ENCODE results near the gene CHID1. TPM values are rescaled to one million over a fixed set of nuclear protein-coding genes. Genes with fewer than 3 reads are reported as not detected.

The CHID1 gene
- total RNA-seq, 1 donor from 2014 or later: 46.8 TPM

DNA sequence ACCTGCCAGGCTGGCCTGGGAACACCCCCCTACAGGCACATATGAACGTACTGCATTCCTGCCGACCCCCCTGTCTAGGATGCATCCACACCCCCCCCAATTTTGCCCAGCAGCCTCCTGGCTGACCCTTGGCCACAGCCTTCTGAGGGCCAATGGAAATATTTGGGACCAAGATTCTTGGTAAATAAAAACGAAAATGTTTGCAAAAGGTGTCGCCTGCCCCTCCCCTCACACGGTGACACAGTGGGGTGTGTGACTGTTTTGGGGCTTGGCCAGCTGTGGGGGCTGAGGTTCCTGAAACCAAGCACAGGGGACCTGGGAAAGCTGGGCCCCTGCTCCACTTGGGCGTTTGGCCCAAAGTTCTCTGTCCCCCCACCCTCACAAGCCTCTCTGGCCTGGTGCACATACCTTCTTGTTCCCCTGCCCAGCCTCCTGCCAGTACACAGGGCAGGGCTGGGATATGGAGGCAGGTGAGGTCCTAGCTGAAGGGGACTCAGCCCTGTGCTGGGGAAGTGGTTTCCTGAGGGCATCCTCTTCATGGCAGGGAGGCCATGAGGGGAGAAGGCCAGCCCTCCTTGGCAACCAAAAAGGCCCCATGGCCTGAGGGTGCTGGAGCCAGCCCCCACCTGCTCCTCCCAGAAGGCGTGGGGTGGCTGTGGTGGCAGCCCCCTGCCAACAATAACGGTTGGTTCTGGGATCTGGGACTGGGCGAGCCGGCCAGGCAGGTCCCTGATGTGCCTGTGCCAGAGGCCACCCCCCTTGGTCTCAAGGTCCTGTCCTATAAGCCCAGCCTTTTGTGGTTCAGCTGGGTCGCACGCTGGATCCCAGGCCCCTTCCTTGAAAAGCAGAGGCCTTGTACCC is 85.0 kb downstream of the CHID1 start:
- DNase-seq (ENCODE audit: low read depth, low spot score): no peak

DNA sequence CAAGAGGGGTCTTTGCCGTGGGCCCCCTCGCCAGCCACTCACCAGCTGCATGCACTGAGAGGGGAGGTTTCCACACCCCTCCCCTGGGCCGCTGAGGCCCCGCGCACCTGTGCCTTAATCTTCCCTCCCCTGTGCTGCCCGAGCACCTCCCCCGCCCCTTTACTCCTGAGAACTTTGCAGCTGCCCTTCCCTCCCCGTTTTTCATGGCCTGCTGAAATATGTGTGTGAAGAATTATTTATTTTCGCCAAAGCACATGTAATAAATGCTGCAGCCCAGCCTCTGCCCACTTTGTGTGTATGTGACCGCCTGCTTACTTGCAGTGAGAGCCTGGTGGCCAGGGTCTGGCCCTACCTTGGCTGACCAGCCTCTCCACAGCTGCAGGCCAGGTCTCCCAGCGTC is 85.7 kb downstream of the CHID1 start:
- DNase-seq (ENCODE audit: low read depth, low spot score): no peak

DNA sequence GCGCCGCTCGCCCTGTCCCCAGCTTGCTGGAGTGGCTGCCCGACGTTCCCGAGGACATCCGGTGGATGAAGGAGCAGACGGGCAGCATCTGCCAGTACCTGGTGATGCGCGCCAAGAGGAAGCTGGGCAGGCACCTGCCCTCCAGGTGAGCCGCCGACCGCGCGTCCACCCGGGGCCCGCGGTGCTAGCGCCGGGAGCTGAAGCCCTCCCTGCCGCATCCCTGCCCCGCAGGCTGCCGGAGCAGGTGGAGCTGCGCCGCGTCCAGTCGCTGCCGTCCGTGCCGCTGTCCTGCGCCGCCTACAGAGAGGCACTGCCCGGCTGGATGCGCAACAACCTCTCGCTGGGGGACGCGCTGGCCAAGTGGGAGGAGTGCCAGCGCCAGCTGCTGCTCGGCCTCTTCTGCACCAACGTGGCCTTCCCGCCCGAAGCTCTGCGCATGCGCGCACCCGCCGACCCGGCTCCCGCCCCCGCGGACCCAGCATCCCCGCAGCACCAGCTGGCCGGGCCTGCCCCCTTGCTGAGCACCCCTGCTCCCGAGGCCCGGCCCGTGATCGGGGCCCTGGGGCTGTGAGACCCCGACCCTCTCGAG is 86.2 kb downstream of the CHID1 start:
- DNase-seq (ENCODE audit: low read depth, low spot score): no peak

DNA sequence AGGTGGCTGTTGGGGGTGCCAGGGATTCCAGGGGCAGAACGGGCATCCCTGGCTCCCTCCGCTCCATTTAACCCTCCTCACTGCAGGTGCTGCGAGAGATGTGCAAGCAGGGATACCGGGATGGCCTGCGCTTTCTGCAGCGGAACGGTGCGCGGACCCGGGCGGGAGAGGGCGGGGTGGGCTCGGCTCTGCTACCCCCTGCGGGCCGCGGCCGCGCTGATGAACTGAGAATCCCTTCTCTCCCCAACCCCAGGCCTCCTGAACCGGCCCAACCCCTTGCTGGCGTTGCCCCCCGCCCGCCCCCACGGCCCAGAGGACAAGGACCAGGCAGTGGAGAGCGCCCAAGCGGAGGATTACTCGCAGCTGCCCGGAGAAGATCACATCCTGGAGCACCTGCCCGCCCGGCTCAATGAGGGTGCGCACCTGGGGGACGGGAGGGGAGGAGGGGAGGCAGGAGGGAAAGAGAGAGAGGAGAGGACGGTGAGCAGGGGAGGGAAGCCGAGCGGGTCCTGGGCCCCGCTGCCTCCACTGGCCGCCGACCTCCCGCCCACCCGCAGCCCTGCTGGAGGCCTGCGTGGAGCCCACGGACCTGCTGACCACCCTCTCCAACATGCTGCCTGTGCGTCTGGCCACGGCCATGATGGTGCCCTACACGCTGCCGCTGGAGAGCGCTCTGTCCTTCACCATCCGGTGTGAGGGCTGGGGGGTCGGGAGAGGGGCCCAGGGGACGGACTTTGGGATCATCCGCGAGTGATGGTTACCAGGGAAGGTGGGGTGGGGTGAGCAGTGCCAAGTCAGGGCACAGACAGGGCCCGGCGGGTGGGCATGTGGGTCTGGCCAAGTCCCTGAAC is 86.9 kb downstream of the CHID1 start:
- DNase-seq (ENCODE audit: low read depth, low spot score): no peak

DNA sequence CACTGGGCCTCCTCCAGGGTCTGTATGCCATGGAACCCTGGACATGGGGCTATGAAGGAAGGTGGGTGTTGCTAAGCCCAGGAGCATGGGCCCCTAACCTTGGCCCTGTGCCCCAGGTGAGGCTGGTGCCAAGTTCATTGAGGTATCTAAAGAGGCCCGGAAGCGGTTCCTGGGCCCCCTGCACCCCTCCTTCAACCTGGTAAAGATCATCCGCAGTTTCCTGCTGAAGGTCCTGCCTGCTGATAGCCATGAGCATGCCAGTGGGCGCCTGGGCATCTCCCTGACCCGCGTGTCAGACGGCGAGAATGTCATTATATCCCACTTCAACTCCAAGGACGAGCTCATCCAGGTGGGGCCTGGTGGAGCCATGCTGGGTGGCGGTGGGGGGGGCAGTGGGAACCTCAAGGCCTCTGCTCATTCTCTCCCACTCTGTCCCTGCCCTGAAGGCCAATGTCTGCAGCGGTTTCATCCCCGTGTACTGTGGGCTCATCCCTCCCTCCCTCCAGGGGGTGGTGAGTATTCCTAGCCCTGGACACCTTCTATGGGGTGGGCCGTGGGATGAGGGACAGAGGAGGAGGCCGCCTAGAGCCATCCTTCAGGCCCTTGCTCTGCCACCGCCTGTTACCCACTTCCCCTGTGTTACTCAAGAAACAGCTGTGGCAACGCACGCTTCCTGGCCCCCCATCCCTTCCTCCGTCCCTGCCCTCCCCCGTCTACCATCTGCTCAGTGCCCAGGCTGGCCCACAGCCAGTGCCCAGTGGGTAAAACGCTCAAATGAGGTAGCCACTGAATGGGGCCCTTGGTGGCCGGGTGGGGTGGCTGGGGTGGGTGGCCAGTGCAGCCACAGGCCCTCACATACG is 88.9 kb downstream of the CHID1 start:
- no peak for DNase-seq (ENCODE audit: low read depth, low spot score)

DNA sequence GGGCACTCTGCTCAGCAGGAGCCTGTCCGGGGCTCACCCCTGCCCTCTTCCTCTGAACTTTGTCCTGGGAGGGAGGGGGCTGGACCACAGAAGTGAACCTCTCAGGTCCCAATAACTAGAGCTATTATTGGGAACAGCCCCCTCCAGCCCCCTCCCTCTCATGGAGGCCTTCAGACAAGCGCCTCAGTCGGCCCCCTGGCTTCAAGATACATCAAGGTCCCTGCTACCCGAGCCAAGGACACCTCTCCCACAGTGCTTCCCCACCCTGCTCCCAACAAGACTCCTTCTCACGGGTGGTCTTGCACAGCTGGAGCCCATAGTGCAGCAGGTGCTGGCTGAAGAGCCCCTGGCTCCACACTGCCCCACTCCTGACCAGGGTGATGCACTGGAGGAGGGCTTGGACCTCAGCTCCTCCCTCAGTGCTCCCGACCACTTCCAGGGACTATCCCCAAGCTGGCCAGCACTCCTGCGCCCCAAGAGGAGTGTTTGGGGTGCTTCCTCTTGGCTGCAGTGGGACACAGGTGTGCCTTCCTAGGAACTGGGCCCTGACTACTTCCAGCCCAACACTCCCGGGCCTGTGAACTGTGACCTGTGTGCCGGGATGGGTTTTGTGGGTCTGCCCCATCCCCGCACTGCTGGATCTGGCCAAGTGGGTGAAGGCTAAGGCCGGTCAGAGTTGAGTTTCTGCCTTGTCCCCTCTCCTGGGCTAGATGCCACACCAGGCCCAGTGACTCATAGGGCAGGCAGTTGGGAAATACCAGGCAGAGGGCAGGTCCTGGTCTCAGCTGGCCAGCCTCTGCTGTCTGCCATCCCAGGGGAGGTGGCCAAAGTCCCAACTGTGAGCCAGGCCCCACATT is 89.7 kb downstream of the CHID1 start:
- no peak for DNase-seq (ENCODE audit: low read depth, low spot score)

DNA sequence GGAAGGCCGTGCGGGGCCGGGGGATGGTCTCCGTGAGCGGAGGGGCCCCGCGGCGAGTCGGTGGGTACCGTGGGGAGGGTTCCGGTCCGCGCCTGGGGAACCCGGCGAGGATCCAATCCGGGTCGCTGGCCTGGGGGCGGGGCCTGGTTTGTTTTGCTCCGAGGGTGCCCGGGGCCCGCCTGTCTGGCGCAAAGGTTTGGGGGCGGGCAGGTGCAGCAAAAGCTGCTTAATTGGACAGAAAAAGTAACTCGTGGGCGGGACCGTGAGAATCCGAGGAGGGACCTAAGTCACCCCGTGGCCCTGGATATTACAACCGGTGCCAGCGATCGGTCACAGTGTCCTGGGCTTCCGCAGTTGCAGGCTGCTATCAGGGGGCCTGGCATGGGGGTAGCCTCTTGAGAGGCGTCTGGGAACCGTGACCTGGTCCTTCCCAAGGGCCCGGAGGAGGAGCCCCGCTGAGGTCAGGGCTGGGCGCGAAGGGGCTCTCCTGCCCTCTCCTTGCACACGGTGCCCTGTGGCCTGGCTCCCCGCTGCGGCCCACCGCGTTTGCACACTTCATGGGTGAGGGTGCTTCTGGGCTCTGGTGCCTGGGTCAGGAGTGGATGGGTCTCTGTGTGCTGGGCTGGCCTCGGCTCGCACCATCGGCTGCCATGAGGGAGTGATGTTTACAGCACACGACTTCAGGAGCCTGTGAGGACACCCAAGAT is 90.5 kb downstream of the CHID1 start:
- no peak for DNase-seq (ENCODE audit: low read depth, low spot score)

DNA sequence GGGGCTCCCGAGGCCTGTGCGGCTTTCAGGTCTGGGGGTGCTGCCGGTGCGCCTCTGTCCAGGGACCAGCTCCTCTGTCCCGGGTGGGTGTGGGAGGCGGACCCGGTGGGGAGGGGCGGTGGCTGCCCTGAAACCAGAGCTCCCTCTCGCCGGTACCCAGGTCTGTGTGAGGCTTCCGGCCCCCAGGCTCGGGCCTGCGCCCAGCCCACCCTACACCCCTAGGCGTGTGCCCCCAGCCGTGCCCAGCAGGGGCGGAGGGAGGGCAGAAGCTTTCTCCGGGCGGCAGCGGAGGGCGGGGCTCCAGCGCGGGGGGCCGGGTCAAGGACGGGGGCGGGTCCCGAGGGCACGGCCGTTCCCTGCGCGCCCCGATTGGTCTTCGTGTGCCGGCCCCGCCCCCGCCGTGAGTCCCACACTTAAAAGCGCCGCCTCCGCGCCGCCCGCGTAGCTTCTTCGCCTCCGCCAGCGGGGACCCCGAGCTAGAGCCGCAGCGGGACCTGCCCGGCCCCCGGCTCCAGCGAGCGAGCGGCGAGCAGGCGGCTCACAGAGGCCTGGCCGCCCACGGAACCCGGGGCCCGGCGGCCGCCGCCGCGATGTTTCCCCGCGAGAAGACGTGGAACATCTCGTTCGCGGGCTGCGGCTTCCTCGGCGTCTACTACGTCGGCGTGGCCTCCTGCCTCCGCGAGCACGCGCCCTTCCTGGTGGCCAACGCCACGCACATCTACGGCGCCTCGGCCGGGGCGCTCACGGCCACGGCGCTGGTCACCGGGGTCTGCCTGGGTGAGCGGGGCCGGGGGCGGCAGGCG is 91.3 kb downstream of the CHID1 start:
- no peak for DNase-seq (ENCODE audit: low read depth, low spot score)

DNA sequence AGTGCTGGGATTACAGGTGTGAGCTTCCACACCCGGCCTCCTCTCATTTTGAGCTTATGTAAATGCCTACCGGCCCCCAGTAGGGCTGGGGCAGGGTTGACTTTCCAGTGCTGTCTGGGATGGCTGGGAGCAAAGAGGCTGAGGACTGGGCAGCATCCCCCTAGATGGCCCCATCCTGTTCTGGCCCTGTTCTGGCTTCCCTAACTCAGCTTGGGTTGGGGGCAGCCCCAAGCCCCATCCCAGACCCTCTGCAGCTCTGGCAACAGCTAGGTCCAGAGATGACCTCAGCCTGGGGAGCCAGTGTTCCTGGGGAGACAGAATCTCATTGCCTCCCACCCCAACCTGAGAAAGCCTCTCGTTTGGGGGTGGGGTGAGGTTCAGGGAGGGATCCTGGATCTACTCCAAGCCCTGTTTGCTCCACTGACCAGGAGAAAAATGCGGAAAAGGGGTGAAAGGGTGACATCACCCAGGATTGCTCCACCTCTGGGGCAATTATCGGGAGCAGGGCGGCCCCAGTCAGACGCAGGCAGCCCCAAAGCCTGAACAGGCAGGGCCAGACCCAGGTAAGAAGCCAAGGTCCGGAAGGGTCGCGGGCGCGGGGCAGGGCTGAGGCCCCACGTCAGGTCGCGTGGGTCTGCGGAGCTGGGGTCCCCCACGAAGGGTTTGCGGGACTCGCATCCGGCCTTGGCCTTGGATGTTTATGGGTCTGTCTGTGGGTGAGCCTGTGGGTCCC is 92.0 kb downstream of the CHID1 start, which contains the start of gene PNPLA2:
Gene PNPLA2 (plus strand): TSS at position 519 of the 733 bp plus-strand sequence. CDS start 805 bp downstream, outside the sequence.
- no peak for DNase-seq (ENCODE audit: low read depth, low spot score)

Other genes starting within 250 kb of the CHID1 start
- gene DEAF1, start 215.6 kb downstream of the CHID1 start, total RNA-seq: 45.1 and 66.1 TPM in 2 replicates
- gene TMEM80, start 215.0 kb downstream of the CHID1 start, total RNA-seq: 8.4 and 9.7 TPM in 2 replicates
- 2.0 and 3.0 TPM in 2 replicates for gene EPS8L2, start 204.6 kb downstream of the CHID1 start, total RNA-seq
- 278 and 283 TPM in 2 replicates for gene TALDO1, start 163.3 kb downstream of the CHID1 start, total RNA-seq
- 37.5 and 38.1 TPM in 2 replicates for gene GATD1, start 133.3 kb downstream of the CHID1 start, total RNA-seq
- gene CEND1, start 120.7 kb downstream of the CHID1 start, total RNA-seq: 0.13 and 0.14 TPM in 2 replicates
- 9.0 and 9.2 TPM in 2 replicates for gene SLC25A22, start 112.5 kb downstream of the CHID1 start, total RNA-seq
- gene PIDD1, start 105.6 kb downstream of the CHID1 start, total RNA-seq: 7.0 and 7.5 TPM in 2 replicates
- gene RPLP2, start 100.8 kb downstream of the CHID1 start, total RNA-seq: 248 and 277 TPM in 2 replicates
- gene PNPLA2, start 91.9 kb downstream of the CHID1 start, total RNA-seq: 21.5 and 22.4 TPM in 2 replicates
- gene CRACR2B, start 82.9 kb downstream of the CHID1 start, total RNA-seq: 4.1 and 4.3 TPM in 2 replicates
- gene CD151, start 77.9 kb downstream of the CHID1 start, total RNA-seq: 578 and 647 TPM in 2 replicates
- 163 and 227 TPM in 2 replicates for gene POLR2L, start 68.3 kb downstream of the CHID1 start, total RNA-seq
- gene TSPAN4, start 68.0 kb downstream of the CHID1 start, total RNA-seq: 103 and 115 TPM in 2 replicates
- 26.3 and 32.5 TPM in 2 replicates for gene AP2A2, start 15.1 kb upstream of the CHID1 start, total RNA-seq
- gene MUC6, start 125.9 kb upstream of the CHID1 start, total RNA-seq: not detected in 2 replicates
- not detected in 2 replicates for gene MUC2, start 164.1 kb upstream of the CHID1 start, total RNA-seq
- gene MUC5AC, start 247.1 kb upstream of the CHID1 start, total RNA-seq: not detected in 2 replicates

All from pulmonary artery endothelial cell (primary cell).